Testis (tissue), 5 donors: ENCODE data around the gene OR9I1. TPM values are rescaled to one million over a fixed set of nuclear protein-coding genes. Genes with fewer than 3 reads are reported as not detected.

ENCODE experiments used
- DNase-seq: peaks from one replicate; pipeline ENCODE4 v3.0.0-alpha.2; 2019
- H3K27ac ChIP-seq, 2 donors: fragments of 200-600 bp; sonication (generic); one replicate each; pipeline ENCODE4 v1.5.1; 2019
- H3K27me3 ChIP-seq: fragments of 200-600 bp; sonication (generic); one replicate; pipeline ENCODE4 v1.5.1; 2019
- H3K36me3 ChIP-seq: fragments of 200-600 bp; sonication (generic); one replicate; pipeline ENCODE4 v1.5.1; 2017; ENCODE audit warnings: low read depth; ENCODE audit errors: missing control alignments
- H3K4me1 ChIP-seq: fragments of 200-600 bp; sonication (generic); one replicate; pipeline ENCODE4 v1.5.1; 2019
- H3K4me3 ChIP-seq, 2 donors: fragments of 200-600 bp; sonication (generic); one replicate each; pipeline ENCODE4 v1.5.1; 2017 to 2019
- H3K9me3 ChIP-seq: fragments of 200-600 bp; sonication (generic); one replicate; pipeline ENCODE4 v1.5.1; 2017
- POLR2A ChIP-seq: fragments of 450-650 bp; IDR thresholded peaks from one replicate; pipeline ENCODE4 v1.6.1; 2017; ENCODE audit warnings: antibody characterized with exemption, mild to moderate bottlenecking, moderate library complexity
- WGBS, 2 donors: methylation state at CpG; one replicate each; pipeline ENCODE4 v1.1.5; 2018; 5-methylcytosine and 5-hydroxymethylcytosine counted together
- intact Hi-C: fragments of 100-400 bp; cut with DNase I; formaldehyde crosslinking; loops from one replicate; pipeline ENCODE4 v1.15.1; 2023; ENCODE audit warnings: low total_unique reads
- long read RNA-seq, 2 donors: transcript quantifications; one replicate each; lab custom pipeline, GENCODE V29; 2026
- polyA plus RNA-seq: library from polyadenylated mRNA; stranded (reverse); fragments of 350-450 nt; fragmentation: Illumina TruSeq; extraction: RNeasy Lipid Tissue Mini Kit (QIAGEN cat#74804); gene quantifications from one replicate; pipeline ENCODE4 v1.2.3, GENCODE V29; 2014; ENCODE audit warnings: low read depth, low replicate concordance; ENCODE audit not compliant: insufficient read depth
- total RNA-seq, 2 donors: library from RNA; depleted of rRNA; stranded (reverse); fragments of >200 nt; gene quantifications; one replicate each; pipeline ENCODE4 v1.2.3, GENCODE V29; 2016
- TF ChIP-seq, protein P1 (sequence below), 3 experiments: fragments of 450-650 bp in 2 of 3; fragments of 200-600 bp in 1 of 3; sonication (generic) in 1 of 3; IDR thresholded peaks; one replicate each; pipeline ENCODE4 v1.5.1; 2016 to 2019; ENCODE audit warnings: antibody characterized with exemption in 3 of 3, mild to moderate bottlenecking in 2 of 3, moderate library complexity in 1 of 3

OR9I1 gene, protein sequence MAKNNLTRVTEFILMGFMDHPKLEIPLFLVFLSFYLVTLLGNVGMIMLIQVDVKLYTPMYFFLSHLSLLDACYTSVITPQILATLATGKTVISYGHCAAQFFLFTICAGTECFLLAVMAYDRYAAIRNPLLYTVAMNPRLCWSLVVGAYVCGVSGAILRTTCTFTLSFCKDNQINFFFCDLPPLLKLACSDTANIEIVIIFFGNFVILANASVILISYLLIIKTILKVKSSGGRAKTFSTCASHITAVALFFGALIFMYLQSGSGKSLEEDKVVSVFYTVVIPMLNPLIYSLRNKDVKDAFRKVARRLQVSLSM
- total RNA-seq (not detected), polyA plus RNA-seq (not detected)
- long read RNA-seq, donor 1 = 0 reads
- long read RNA-seq, donor 2 = 0 reads

DNA sequence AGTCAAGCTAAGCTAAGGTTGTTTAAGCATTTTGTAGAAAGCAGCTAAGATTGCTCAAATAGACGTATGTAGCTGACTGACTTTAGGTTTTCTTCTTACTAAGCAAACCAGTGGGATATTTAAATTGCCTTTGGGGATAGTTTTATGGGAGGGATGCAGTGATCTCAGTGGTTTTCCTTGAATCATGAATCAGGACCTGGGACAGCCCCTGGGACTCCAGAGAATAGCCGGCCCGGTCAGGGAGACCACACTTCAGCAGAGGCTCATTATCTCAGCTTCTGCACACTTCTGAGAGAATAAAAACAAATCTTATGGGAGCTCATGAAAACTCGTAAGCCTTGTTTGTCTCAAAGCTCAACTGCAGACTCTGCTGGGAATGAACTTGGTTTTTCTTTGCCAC lies at the start of gene OR9I1:
Gene OR9I1 (minus strand): TSS at position 62 of the 400 bp plus-strand sequence. CDS start 6,086 bp downstream, outside the sequence.
- Histone ChIP-seq H3K4me1 (no peaks in the 10 kb centered on the region), H3K36me3 (no peaks in the 10 kb centered on the region), H3K27me3 (no peaks in the 10 kb centered on the region), H3K4me3 (no peak within 1 kb of the TSS), H3K27ac (no peak within 1 kb of the TSS), H3K9me3 (no peaks in the 10 kb centered on the region)
- intact Hi-C loops = no loop called here
- WGBS, 2 donors = 46 to 52% methylated on average over 4 of the region's 4 CpGs
- TF ChIP-seq, protein P1, sequence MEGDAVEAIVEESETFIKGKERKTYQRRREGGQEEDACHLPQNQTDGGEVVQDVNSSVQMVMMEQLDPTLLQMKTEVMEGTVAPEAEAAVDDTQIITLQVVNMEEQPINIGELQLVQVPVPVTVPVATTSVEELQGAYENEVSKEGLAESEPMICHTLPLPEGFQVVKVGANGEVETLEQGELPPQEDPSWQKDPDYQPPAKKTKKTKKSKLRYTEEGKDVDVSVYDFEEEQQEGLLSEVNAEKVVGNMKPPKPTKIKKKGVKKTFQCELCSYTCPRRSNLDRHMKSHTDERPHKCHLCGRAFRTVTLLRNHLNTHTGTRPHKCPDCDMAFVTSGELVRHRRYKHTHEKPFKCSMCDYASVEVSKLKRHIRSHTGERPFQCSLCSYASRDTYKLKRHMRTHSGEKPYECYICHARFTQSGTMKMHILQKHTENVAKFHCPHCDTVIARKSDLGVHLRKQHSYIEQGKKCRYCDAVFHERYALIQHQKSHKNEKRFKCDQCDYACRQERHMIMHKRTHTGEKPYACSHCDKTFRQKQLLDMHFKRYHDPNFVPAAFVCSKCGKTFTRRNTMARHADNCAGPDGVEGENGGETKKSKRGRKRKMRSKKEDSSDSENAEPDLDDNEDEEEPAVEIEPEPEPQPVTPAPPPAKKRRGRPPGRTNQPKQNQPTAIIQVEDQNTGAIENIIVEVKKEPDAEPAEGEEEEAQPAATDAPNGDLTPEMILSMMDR (IDR thresholded peaks at IDR 0.05) = no peak
- no peak for TF ChIP-seq POLR2A
- DNase-seq = no peak

DNA sequence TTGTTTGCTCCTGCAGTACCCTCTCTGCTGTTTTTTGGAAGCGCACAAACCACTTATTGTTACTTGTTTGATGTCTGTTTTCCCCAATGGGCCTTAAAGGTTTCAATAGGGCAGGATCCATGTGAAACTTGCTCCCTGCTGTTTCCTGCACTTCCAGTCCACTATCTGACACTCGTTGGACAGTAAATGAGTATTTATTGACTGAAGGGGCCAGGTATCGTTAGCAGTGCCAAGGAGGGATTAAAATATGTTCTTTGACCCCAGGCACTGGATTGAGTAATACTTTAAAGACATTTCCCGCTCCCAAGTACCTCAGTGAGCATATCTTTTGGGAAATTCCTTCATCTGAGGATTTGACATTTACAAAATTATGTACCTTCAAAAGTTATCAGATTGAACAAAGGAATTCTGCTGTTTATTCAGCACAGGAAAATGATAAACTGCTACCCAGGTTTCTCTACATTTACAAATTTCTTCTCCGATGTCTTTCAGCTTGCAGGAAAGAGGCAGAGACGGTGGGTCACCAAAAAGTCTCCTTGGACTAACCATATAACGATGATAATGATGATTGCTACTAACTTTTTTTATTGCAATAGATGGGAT lies 40.3 kb upstream of the OR9I1 start:
- intact Hi-C loops = no loop called here
- H3K4me3 ChIP-seq = no peak overlapping the region
- TF ChIP-seq, protein P1 (IDR thresholded peaks at IDR 0.05) = no peak
- no peak for DNase-seq
- 64 to 70% methylated on average over 7 of the region's 7 CpGs for WGBS, 2 donors
- no peaks in the 10 kb centered on the region for H3K9me3 ChIP-seq
- H3K4me1 ChIP-seq = no peaks in the 10 kb centered on the region
- H3K27me3 ChIP-seq = no peaks in the 10 kb centered on the region
- no peaks in the 10 kb centered on the region for H3K36me3 ChIP-seq
- no peak overlapping the region for H3K27ac ChIP-seq

DNA sequence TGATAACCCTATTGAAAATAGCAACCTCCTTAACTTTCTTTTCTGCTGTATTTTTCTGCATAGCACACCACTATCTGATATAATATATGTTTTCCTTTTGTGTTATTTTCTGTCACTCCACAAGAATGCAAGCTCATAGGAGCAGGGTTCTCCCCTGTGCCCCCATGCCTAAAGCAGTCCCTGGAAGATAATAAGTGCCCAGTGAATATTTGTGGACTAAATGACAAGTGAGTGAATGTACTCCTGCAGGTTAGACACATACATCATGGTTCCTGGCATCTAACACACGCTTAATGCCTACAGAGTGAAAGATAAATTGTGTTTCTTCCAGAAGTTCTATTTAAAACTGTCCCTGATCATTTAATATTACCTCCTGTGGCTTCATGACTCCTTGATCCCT lies 39.7 kb upstream of the OR9I1 start:
- no peak for DNase-seq
- Histone ChIP-seq H3K9me3 (no peaks in the 10 kb centered on the region), H3K4me1 (no peaks in the 10 kb centered on the region), H3K27ac (no peak overlapping the region), H3K36me3 (no peaks in the 10 kb centered on the region), H3K4me3 (no peak overlapping the region), H3K27me3 (no peaks in the 10 kb centered on the region)
- intact Hi-C loops = no loop called here
- TF ChIP-seq, protein P1 (IDR thresholded peaks at IDR 0.05) = no peak
- no peak for TF ChIP-seq POLR2A
- WGBS, 2 donors = 57 to 68% methylated on average over 1 of the region's 1 CpG

DNA sequence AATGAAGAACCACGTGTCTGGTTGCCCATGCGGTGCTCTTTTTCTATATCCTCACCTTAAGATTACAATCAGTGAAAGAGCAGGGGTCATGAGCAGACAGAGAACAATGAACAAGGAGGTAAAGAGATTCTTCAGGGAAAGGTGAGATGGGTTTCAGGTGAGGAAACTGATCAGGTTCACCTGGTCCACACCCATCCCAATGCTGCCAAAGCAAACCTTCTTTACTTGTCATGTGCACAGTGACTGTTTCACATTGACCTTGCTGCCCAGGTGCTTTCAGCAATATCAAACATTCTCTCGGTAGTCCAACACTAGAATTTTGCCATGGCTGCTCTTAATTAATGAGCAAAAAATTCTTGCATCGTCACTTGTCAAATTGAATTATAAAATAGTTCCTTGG lies 39.1 kb upstream of the OR9I1 start:
- no peak overlapping the region for H3K4me3 ChIP-seq
- WGBS, 2 donors = 79 to 83% methylated on average over 4 of the region's 4 CpGs
- TF ChIP-seq, protein P1 (IDR thresholded peaks at IDR 0.05) = no peak
- no peak for TF ChIP-seq POLR2A
- H3K27ac ChIP-seq = no peak overlapping the region
- H3K36me3 ChIP-seq = no peaks in the 10 kb centered on the region
- H3K9me3 ChIP-seq = no peaks in the 10 kb centered on the region
- H3K4me1 ChIP-seq = no peaks in the 10 kb centered on the region
- DNase-seq = no peak
- intact Hi-C loops = no loop called here
- H3K27me3 ChIP-seq = no peaks in the 10 kb centered on the region
